Adrenal gland (tissue), 5 donors: ENCODE results near the gene MRPL32.

Source experiments
- POLR2A ChIP-seq, 2 donors: fragments of 450-650 bp; IDR thresholded peaks; one replicate each; pipeline ENCODE4 v1.6.1; 2017; ENCODE audit warnings: antibody characterized with exemption in 2 of 2, mild to moderate bottlenecking in 2 of 2, moderate library complexity in 1 of 2
- TF ChIP-seq, protein P1 (sequence below), 6 experiments: fragments of 450-650 bp in 4 of 6; fragments of 200-600 bp in 2 of 6; sonication (generic) in 1 of 6; IDR thresholded peaks; 1 replicate in 5 of 6; 2 replicates in 1 of 6; pipeline versions ENCODE4 v1.5.1 to v1.8.0; 2016 to 2021; ENCODE audit warnings: antibody characterized with exemption in 6 of 6, mild to moderate bottlenecking in 2 of 6, moderate library complexity in 1 of 6
- donor health status: DM: no; HTN: no; CAD: no.

DNA sequence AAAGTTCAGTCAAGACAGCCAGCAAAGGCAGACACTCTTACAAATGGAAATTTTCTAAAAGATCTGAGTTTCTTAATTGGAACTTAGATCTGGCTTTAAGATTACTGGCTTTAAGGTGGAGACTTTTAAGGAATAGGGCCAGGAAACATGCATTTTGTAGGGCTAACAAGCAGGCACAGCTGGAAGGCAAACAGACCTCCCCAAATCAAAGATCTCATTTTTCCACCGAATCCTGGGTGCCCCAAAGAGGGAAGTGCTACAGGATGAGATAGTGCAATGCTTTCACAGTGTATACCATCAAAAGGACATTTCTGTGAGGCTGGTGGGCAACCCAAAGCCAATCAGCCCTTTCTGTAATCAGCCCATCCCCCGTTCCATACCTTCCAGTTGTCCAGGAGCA, 27.4 kb downstream of the MRPL32 start:
- TF ChIP-seq, protein P1, sequence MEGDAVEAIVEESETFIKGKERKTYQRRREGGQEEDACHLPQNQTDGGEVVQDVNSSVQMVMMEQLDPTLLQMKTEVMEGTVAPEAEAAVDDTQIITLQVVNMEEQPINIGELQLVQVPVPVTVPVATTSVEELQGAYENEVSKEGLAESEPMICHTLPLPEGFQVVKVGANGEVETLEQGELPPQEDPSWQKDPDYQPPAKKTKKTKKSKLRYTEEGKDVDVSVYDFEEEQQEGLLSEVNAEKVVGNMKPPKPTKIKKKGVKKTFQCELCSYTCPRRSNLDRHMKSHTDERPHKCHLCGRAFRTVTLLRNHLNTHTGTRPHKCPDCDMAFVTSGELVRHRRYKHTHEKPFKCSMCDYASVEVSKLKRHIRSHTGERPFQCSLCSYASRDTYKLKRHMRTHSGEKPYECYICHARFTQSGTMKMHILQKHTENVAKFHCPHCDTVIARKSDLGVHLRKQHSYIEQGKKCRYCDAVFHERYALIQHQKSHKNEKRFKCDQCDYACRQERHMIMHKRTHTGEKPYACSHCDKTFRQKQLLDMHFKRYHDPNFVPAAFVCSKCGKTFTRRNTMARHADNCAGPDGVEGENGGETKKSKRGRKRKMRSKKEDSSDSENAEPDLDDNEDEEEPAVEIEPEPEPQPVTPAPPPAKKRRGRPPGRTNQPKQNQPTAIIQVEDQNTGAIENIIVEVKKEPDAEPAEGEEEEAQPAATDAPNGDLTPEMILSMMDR (IDR thresholded peaks at IDR 0.05): no peak
- no peak for TF ChIP-seq POLR2A (IDR thresholded peaks at IDR 0.05)
